Measurements from ENCODE around the gene TENM4. TPM values are rescaled to one million over a fixed set of nuclear protein-coding genes. Genes with fewer than 3 reads are reported as not detected.

The TENM4 gene
- total RNA-seq, 4 donors from 2014 or later, result 5.5 to 12.3 (median 8.9) TPM

- 82% methylated on average over 2 of the region's 2 CpGs; no CpG with 5 or more reads in 1 of the 2 donors for WGBS, 2 donors (ENCODE audit: low coverage in 1 of 2)
- Histone ChIP-seq H3K4me1 (no peaks in the 10 kb centered on the region), H3K36me3 (no peaks in the 10 kb centered on the region), H3K27ac (no peak overlapping the region), H3K27me3 (no peaks in the 10 kb centered on the region), H3K9me3 (no peaks in the 10 kb centered on the region), H3K4me3 (no peak overlapping the region)
- TF ChIP-seq EP300 (IDR thresholded peaks at IDR 0.05), result no peak
- no peak for TF ChIP-seq POLR2A (IDR thresholded peaks at IDR 0.05)
- ATAC-seq, result no peak
These were observed 232.7 kb downstream of the TENM4 start for GRCh38 chr11:79208126-79208525.

GRCh38 chr11:79206951-79207350, 233.9 kb downstream of the TENM4 start:
- Histone ChIP-seq H3K4me1 (no peaks in the 10 kb centered on the region), H3K36me3 (no peaks in the 10 kb centered on the region), H3K27ac (no peak overlapping the region), H3K9me3 (no peaks in the 10 kb centered on the region), H3K27me3 (no peaks in the 10 kb centered on the region), H3K4me3 (no peak overlapping the region)
- no peak for TF ChIP-seq EP300 (IDR thresholded peaks at IDR 0.05)
- TF ChIP-seq CTCF (IDR thresholded peaks at IDR 0.05), result no peak
- TF ChIP-seq POLR2AphosphoS5 (IDR thresholded peaks at IDR 0.05), result no peak
- TF ChIP-seq POLR2A (IDR thresholded peaks at IDR 0.05), result no peak
- ATAC-seq, result no peak
- 37 to 83% methylated on average over 3 of the region's 4 CpGs for WGBS, 2 donors (ENCODE audit: low coverage in 1 of 2)

GRCh38 chr11:79205786-79206185, 235.0 kb downstream of the TENM4 start:
- Histone ChIP-seq H3K27me3 (no peaks in the 10 kb centered on the region), H3K36me3 (no peaks in the 10 kb centered on the region), H3K9me3 (no peaks in the 10 kb centered on the region), H3K4me1 (no peaks in the 10 kb centered on the region), H3K4me3 (no peak overlapping the region), H3K27ac (no peak overlapping the region)
- ATAC-seq, result no peak
- TF ChIP-seq POLR2A (IDR thresholded peaks at IDR 0.05), result no peak
- TF ChIP-seq POLR2AphosphoS5 (IDR thresholded peaks at IDR 0.05), result no peak
- TF ChIP-seq CTCF (IDR thresholded peaks at IDR 0.05), result no peak
- no peak for TF ChIP-seq EP300 (IDR thresholded peaks at IDR 0.05)
- WGBS, 2 donors (ENCODE audit: low coverage in 1 of 2), result 100% methylated on average over 1 of the region's 1 CpG; no CpG with 5 or more reads in 1 of the 2 donors

- no peak for TF ChIP-seq EP300 (IDR thresholded peaks at IDR 0.05)
- TF ChIP-seq POLR2AphosphoS5 (IDR thresholded peaks at IDR 0.05), result no peak
- WGBS, 2 donors (ENCODE audit: low coverage in 1 of 2), result 85 to 86% methylated on average over 2 to 3 of the region's 3 CpGs
- ATAC-seq, result no peak
These were observed 239.0 kb downstream of the TENM4 start for GRCh38 chr11:79201677-79202347.

GRCh38 chr11:79200398-79201070, 240.3 kb downstream of the TENM4 start:
- WGBS, 2 donors (ENCODE audit: low coverage in 1 of 2), result 87 to 100% methylated on average over 2 to 4 of the region's 5 CpGs
- Histone ChIP-seq H3K4me3 (no peak overlapping the region), H3K4me1 (no peaks in the 10 kb centered on the region), H3K27ac (no peak overlapping the region), H3K9me3 (peaks cover 0 to 6% (median 0%) of the 10 kb centered on the region in 3 donors), H3K27me3 (no peaks in the 10 kb centered on the region), H3K36me3 (no peaks in the 10 kb centered on the region)
- no peak for TF ChIP-seq CTCF (IDR thresholded peaks at IDR 0.05)
- TF ChIP-seq EP300 (IDR thresholded peaks at IDR 0.05), result no peak
- no peak for TF ChIP-seq POLR2A (IDR thresholded peaks at IDR 0.05)
- TF ChIP-seq POLR2AphosphoS5 (IDR thresholded peaks at IDR 0.05), result no peak
- ATAC-seq, result no peak

More at GRCh38 chr11:79201677-79202347, 239.0 kb downstream of the TENM4 start:
- Histone ChIP-seq H3K4me1 (no peaks in the 10 kb centered on the region), H3K36me3 (no peaks in the 10 kb centered on the region), H3K9me3 (peaks cover 0 to 6% (median 0%) of the 10 kb centered on the region in 3 donors), H3K27me3 (no peaks in the 10 kb centered on the region), H3K4me3 (no peak overlapping the region), H3K27ac (no peak overlapping the region)
